Activated CD8-positive, alpha-beta T cell treated with anti-CD3 and anti-CD28 coated beads for 36 hours (primary cell): ENCODE measurements around the gene EFHD1. TPM values are rescaled to one million over a fixed set of nuclear protein-coding genes. Genes with fewer than 3 reads are reported as not detected.

Experiments
- ATAC-seq: fragments of 200-7000 bp; cut with Tn5 transposase; one replicate; pipeline ENCODE4 v1.10.0; 2021; ENCODE audit warnings: mild to moderate bottlenecking, moderate library complexity
- CTCF ChIA-PET: fragments of 350-600 bp; sonication (Branson Sonifier 250); formaldehyde crosslinking; loops from one replicate; lab custom pipeline; 2021; ENCODE audit warnings: antibody characterized with exemption; lab: Charles Lee
- POLR2A ChIA-PET: fragments of 350-600 bp; sonication (Branson Sonifier 250); formaldehyde crosslinking; loops from one replicate; lab custom pipeline; 2021; ENCODE audit warnings: antibody characterized with exemption; lab: Charles Lee
- DNase-seq: peaks from one replicate; pipeline ENCODE4 v3.0.0-alpha.2; 2020
- H3K27ac Mint-ChIP-seq: one replicate; pipeline ENCODE4 v1.8.0; 2021; ENCODE audit warnings: mild to moderate bottlenecking, mixed read lengths
- H3K27me3 Mint-ChIP-seq: one replicate; pipeline ENCODE4 v1.8.0; 2021; ENCODE audit warnings: mixed read lengths
- H3K36me3 Mint-ChIP-seq: one replicate; pipeline ENCODE4 v1.8.0; 2021; ENCODE audit warnings: low read depth, mixed read lengths
- H3K4me1 Mint-ChIP-seq: one replicate; pipeline ENCODE4 v1.8.0; 2021; ENCODE audit warnings: low read depth, mixed read lengths
- H3K4me3 Mint-ChIP-seq: one replicate; pipeline ENCODE4 v1.8.0; 2021; ENCODE audit warnings: mild to moderate bottlenecking, moderate library complexity, mixed read lengths
- H3K9me3 Mint-ChIP-seq: one replicate; pipeline ENCODE4 v1.8.0; 2021; ENCODE audit warnings: mixed read lengths
- CTCF ChIP-seq: fragments of 200-600 bp; IDR thresholded peaks from one replicate; pipeline ENCODE4 v1.8.0; 2022; ENCODE audit warnings: antibody characterized with exemption, mild to moderate bottlenecking
- intact Hi-C: fragments of 100-400 bp; cut with micrococcal nuclease; formaldehyde crosslinking; loops from one replicate; pipeline ENCODE4 v1.10.0; 2022
- total RNA-seq, 2 experiments: library from RNA; stranded (reverse); gene quantifications; one replicate each; pipeline ENCODE4 v1.2.3, GENCODE V29; 2021

EFHD1 gene
- total RNA-seq = 1 to 10 TPM in 1 of 2 experiments, under 1 TPM in 1; 0.70 to 1.2 TPM

- Mint-ChIP-seq H3K27me3 (peaks cover 33% of the 10 kb centered on the region), H3K36me3 (no peaks in the 10 kb centered on the region), H3K4me3 (peak within 1 kb of the TSS; percentile 32), H3K9me3 (no peaks in the 10 kb centered on the region), H3K4me1 (peaks cover 5% of the 10 kb centered on the region), H3K27ac (no peak within 1 kb of the TSS)
- peak; percentile 89 for ATAC-seq
- peak; percentile 65 for DNase-seq
- POLR2A ChIA-PET = no interaction called here
- intact Hi-C loops = no loop called here
- no peak for TF ChIP-seq CTCF
- CTCF ChIA-PET = interaction anchor here (0.8 to 2.2 kb wide), 4 partner anchors 14 to 59 kb away, joined by 3 to 7 read pairs (median 4); no protein-coding TSS in a partner anchor
Measured at GRCh38 chr2:232633413-232634205, at the start of gene EFHD1. TSS of gene EFHD1 (plus strand) at chr2:232633604. CDS start at chr2:232633705, 101 bp downstream.

GRCh38 chr2:232584238-232584637 is 49.2 kb upstream of the EFHD1 start:
- DNase-seq = no peak
- peaks cover 2% of the 10 kb centered on the region for H3K9me3 Mint-ChIP-seq
- no peak overlapping the region for H3K27ac Mint-ChIP-seq
- POLR2A ChIA-PET = no interaction called here
- no peak for ATAC-seq
- no peaks in the 10 kb centered on the region for H3K27me3 Mint-ChIP-seq
- peaks cover 6% of the 10 kb centered on the region for H3K4me1 Mint-ChIP-seq
- intact Hi-C loops = no loop called here
- peaks cover 29% of the 10 kb centered on the region for H3K36me3 Mint-ChIP-seq
- CTCF ChIA-PET = interaction anchor here (1.3 kb wide), 1 partner anchor 21 kb away, joined by 4 read pairs; no protein-coding TSS in a partner anchor
- no peak for TF ChIP-seq CTCF
- no peak overlapping the region for H3K4me3 Mint-ChIP-seq

- no peak for ATAC-seq
- DNase-seq = no peak
- TF ChIP-seq CTCF = no peak
- CTCF ChIA-PET = no interaction called here
- Mint-ChIP-seq H3K27ac (no peak overlapping the region), H3K4me1 (no peaks in the 10 kb centered on the region), H3K36me3 (peaks cover 21% of the 10 kb centered on the region), H3K9me3 (peaks cover 2% of the 10 kb centered on the region), H3K27me3 (no peaks in the 10 kb centered on the region), H3K4me3 (no peak overlapping the region)
- POLR2A ChIA-PET = no interaction called here
- intact Hi-C loops = no loop called here
Measured at GRCh38 chr2:232586943-232587505, 46.4 kb upstream of the EFHD1 start.

- Mint-ChIP-seq H3K9me3 (peaks cover 2% of the 10 kb centered on the region), H3K4me1 (no peaks in the 10 kb centered on the region), H3K27ac (no peak overlapping the region), H3K36me3 (peaks cover 17% of the 10 kb centered on the region), H3K27me3 (no peaks in the 10 kb centered on the region), H3K4me3 (no peak overlapping the region)
- DNase-seq (no peak), ATAC-seq (no peak)
- ChIA-PET POLR2A (no interaction called here), CTCF (no interaction called here)
- no peak for TF ChIP-seq CTCF
- intact Hi-C loops = no loop called here
Measured at GRCh38 chr2:232587512-232587911, 45.9 kb upstream of the EFHD1 start.

GRCh38 chr2:232588031-232588430 is 45.4 kb upstream of the EFHD1 start:
- CTCF ChIA-PET = no interaction called here
- H3K27ac Mint-ChIP-seq = no peak overlapping the region
- POLR2A ChIA-PET = no interaction called here
- H3K27me3 Mint-ChIP-seq = no peaks in the 10 kb centered on the region
- H3K4me1 Mint-ChIP-seq = peaks cover 3% of the 10 kb centered on the region
- no peak for ATAC-seq
- intact Hi-C loops = no loop called here
- H3K9me3 Mint-ChIP-seq = peaks cover 2% of the 10 kb centered on the region
- no peak for TF ChIP-seq CTCF
- H3K36me3 Mint-ChIP-seq = peaks cover 15% of the 10 kb centered on the region
- H3K4me3 Mint-ChIP-seq = no peak overlapping the region
- no peak for DNase-seq
